Neural crest cell (in vitro differentiated cells): Measurements from ENCODE around the gene GALNT17. TPM values are rescaled to one million over a fixed set of nuclear protein-coding genes. Genes with fewer than 3 reads are reported as not detected.

Experiments
- DNase-seq: peaks from one replicate; pipeline ENCODE4 v3.0.0; 2021; ENCODE audit warnings: low read depth, mixed read lengths, low spot score
- H3K27ac Mint-ChIP-seq: one replicate; pipeline ENCODE4 v1.8.0; 2021; ENCODE audit warnings: mild to moderate bottlenecking, mixed read lengths; ENCODE audit not compliant: unreplicated experiment
- H3K27me3 Mint-ChIP-seq: 2 replicates; pipeline ENCODE4 v1.8.0; 2021; ENCODE audit warnings: low read depth, mild to moderate bottlenecking, mixed read lengths
- H3K36me3 Mint-ChIP-seq: 2 replicates; pipeline ENCODE4 v1.8.0; 2021; ENCODE audit warnings: low read depth, mild to moderate bottlenecking, mixed read lengths
- H3K4me1 Mint-ChIP-seq: 2 replicates; pipeline ENCODE4 v1.8.0; 2021; ENCODE audit warnings: mixed read lengths
- H3K4me3 Mint-ChIP-seq: one replicate; pipeline ENCODE4 v1.8.0; 2021; ENCODE audit warnings: mild to moderate bottlenecking, mixed read lengths
- H3K9me3 Mint-ChIP-seq: 2 replicates; pipeline ENCODE4 v1.8.0; 2021; ENCODE audit warnings: mixed read lengths
- CTCF ChIP-seq: fragments of 200-600 bp; sonication (generic); conservative IDR thresholded peaks from 2 replicates; pipeline ENCODE4 v1.5.0; 2021; ENCODE audit warnings: antibody characterized with exemption, mild to moderate bottlenecking
- total RNA-seq: library from RNA; stranded (reverse); gene quantifications from 2 replicates; pipeline ENCODE4 v1.2.1, GENCODE V29; 2021

The GALNT17 gene
- total RNA-seq, 1 donor from 2014 or later = 11.0 TPM

GRCh38 chr7:71650653-71651337 lies 518.9 kb downstream of the GALNT17 start:
- H3K36me3 Mint-ChIP-seq = peaks cover 8% of the 10 kb centered on the region
- TF ChIP-seq CTCF = no peak
- DNase-seq = no peak
- no peaks in the 10 kb centered on the region for H3K27me3 Mint-ChIP-seq
- H3K4me1 Mint-ChIP-seq = peaks cover 8% of the 10 kb centered on the region
- no peak overlapping the region for H3K27ac Mint-ChIP-seq
- peaks cover 9% of the 10 kb centered on the region for H3K9me3 Mint-ChIP-seq
- H3K4me3 Mint-ChIP-seq = no peak overlapping the region

- DNase-seq = no peak
- no peak for TF ChIP-seq CTCF
- peaks cover 7% of the 10 kb centered on the region for H3K9me3 Mint-ChIP-seq
- no peak overlapping the region for H3K27ac Mint-ChIP-seq
- peaks cover 8% of the 10 kb centered on the region for H3K36me3 Mint-ChIP-seq
- H3K4me1 Mint-ChIP-seq = peaks cover 8% of the 10 kb centered on the region
- no peak overlapping the region for H3K4me3 Mint-ChIP-seq
- no peaks in the 10 kb centered on the region for H3K27me3 Mint-ChIP-seq
Measured at GRCh38 chr7:71652510-71652909, 520.6 kb downstream of the GALNT17 start.

- Mint-ChIP-seq H3K9me3 (peaks cover 4% of the 10 kb centered on the region), H3K36me3 (no peaks in the 10 kb centered on the region), H3K4me3 (no peak overlapping the region), H3K27me3 (no peaks in the 10 kb centered on the region), H3K4me1 (peaks cover 12% of the 10 kb centered on the region), H3K27ac (no peak overlapping the region)
- no peak for DNase-seq
- no peak for TF ChIP-seq CTCF
Measured at GRCh38 chr7:71657386-71657785, 525.4 kb downstream of the GALNT17 start.

- Mint-ChIP-seq H3K27me3 (no peaks in the 10 kb centered on the region), H3K9me3 (peaks cover 12% of the 10 kb centered on the region), H3K4me1 (peaks cover 9% of the 10 kb centered on the region), H3K27ac (no peak overlapping the region), H3K36me3 (no peaks in the 10 kb centered on the region), H3K4me3 (no peak overlapping the region)
- DNase-seq = no peak
- TF ChIP-seq CTCF = no peak
Measured at GRCh38 chr7:71659622-71660021, 527.7 kb downstream of the GALNT17 start.

GRCh38 chr7:71661671-71662224 lies 529.8 kb downstream of the GALNT17 start:
- H3K9me3 Mint-ChIP-seq = peaks cover 15% of the 10 kb centered on the region
- H3K27ac Mint-ChIP-seq = peak overlapping the region; percentile 32
- no peak overlapping the region for H3K4me3 Mint-ChIP-seq
- no peak for DNase-seq
- H3K27me3 Mint-ChIP-seq = no peaks in the 10 kb centered on the region
- peaks cover 9% of the 10 kb centered on the region for H3K4me1 Mint-ChIP-seq
- no peaks in the 10 kb centered on the region for H3K36me3 Mint-ChIP-seq
- TF ChIP-seq CTCF = no peak
